GM19351 (cell line): ENCODE measurements around the gene RARA.
"Not testable (repeated sequence)": the region's sequence is repeated elsewhere in the genome, so short reads cannot be mapped to it uniquely, and the experiment has no call there.

Experiments
- ATAC-seq: cut with Tn5 transposase; IDR thresholded peaks from one replicate; pipeline ENCODE4 v1.9.1; 2021; ENCODE audit warnings: mild to moderate bottlenecking, moderate library complexity; ENCODE audit not compliant: unreplicated experiment

Gene RARA

GRCh38 chr17:40372644-40373043, 63.7 kb downstream of the RARA start:
- ATAC-seq, result not testable (repeated sequence)

DNA sequence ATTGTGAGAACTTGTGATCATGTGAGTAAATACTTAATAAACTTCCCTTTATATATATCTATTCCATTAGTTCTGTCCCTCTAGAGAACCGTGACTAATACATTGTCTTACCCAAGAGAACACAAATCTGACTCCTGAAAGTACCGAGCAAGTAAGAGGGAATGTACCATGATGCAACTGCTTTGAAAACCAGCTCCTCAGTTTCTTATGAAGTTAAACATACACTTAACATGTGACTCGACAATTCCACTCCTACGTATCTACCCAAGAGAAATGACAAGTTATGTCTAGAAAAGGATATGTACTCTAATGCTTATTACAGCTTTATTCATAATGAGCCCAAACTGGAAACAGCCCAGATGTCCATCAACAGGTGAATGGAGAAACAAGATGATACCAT, 64.3 kb downstream of the RARA start:
- ATAC-seq, result no peak

DNA sequence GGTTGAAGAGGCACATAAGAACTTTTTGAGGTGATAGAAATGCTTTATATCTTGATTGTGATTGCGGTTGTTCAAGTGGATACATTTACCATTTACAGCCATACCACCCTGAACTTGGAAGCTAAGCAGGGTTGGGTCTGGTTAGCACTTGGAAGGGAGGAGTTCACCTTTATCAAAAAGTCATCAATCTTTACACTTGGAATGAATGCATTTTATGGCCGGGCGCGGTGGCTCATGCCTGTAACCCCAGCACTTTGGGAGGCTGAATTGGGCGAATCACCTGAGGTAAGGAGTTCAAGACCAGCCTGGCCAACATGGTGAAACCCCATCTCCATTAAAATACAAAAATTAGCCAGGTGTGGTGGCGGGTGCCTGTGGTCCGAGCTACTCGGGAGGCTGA, 65.0 kb downstream of the RARA start:
- ATAC-seq, result no peak

DNA sequence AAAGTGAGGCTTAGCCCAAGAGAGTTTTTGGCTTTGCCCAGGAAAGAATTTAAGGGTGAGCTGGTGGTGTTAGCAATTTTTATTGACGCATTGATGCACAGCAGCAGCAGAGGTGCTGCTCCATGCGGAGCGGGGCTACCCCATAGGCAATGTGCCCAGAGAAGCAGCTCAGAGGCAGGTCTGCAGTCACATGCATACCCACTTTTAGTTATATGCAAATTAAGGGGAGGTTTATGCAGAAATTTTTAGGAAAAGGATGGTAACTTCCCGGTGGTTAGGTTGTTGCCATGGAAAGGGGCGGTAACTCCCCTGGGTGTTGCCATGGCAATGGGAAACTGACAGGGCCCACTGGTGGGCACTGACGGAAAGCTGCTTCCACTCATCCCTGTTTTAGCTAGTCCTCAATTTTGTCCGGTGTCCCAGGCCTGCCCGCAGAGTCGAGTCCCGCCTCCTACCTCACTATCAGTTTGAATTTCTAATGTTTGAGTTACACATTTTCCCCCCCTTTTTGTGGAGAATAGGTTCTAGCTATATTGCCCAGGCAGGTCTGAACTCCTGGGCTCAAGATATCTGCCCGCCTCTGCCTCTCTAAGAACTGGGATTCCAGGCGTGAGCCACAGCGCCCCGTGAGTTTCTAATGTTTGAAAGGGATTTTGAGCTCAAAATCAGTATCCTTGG, 66.0 kb downstream of the RARA start:
- no peak for ATAC-seq

GRCh38 chr17:40375786-40376185, 66.8 kb downstream of the RARA start:
- ATAC-seq, result not testable (repeated sequence)

DNA sequence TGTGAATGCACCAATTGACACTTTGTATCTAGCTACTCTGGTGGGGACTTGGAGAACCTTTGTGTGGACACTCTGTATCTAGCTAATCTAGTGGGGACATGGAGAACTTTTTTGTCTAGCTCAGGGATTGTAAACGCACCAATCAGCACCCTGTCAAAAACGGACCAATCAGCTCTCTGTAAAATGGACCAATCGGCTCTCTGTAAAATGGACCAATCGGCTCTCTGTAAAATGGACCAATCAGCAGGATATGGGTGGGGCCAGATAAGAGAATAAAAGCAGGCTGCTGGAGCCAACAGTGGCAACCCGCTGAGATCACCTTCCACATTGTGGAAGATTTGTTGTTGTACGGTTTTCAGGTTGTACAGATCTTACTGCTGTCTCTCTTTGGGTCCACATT, 67.6 kb downstream of the RARA start:
- ATAC-seq, result not testable (repeated sequence)

DNA sequence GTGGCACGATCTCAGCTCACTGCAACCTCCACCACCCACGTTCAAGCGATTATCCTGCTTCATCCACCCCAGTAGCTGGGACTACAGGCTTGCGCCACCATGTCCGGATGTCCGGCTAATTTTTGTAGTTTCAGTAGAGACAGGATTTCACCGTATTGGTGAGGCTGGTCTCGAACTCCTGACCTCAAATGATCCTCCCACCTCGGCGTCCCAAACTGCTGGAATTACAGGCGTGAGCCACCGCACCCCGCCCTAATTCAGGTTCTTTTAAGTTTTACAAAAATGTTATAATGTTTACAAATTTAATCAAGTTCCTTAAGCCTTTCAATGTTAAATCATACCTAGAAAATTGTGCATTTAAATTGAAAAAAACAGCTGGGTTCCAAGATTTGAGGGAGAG, 68.9 kb downstream of the RARA start:
- ATAC-seq, result no peak

DNA sequence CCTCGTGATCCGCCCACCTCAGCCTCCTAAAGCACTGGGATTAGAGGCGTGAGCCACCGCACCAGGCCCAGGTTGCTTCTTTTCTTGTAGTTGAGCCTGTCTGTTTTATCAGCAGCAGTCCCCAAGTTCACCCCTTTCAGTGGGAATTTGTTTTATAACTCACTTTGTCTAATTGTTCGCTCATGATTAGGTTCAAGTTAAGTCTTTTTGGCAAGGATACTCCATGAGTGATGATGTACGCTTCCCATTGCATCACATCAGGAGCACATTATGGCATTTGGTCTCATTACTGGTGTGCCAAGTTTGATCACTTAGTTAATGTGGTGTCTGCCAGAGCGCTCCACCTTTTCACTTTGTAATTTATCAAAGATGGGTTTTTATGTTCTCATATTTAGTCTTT, 70.0 kb downstream of the RARA start:
- no peak for ATAC-seq

- no peak for ATAC-seq
Observed at GRCh38 chr17:40382251-40382650, 73.3 kb downstream of the RARA start.

DNA sequence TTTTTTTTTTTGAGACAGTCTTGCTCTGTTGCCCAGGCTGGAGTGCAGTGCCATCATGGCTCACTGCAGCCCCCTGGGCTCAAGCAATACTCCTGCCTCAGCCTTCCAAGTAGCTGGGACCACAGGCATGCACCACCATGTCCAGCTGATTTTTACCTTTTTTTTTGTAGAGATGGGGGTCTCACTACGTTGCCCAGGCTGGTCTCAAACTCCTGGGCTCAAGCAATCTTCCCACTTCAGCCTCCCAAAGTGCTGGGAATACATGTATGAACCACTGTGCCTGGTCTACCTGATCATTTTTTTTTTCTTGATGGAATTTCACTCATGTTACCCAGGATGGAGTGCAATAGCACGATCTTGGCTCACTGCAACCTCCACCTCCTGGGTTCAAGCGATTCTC, 77.6 kb downstream of the RARA start:
- ATAC-seq, result not testable (repeated sequence)

DNA sequence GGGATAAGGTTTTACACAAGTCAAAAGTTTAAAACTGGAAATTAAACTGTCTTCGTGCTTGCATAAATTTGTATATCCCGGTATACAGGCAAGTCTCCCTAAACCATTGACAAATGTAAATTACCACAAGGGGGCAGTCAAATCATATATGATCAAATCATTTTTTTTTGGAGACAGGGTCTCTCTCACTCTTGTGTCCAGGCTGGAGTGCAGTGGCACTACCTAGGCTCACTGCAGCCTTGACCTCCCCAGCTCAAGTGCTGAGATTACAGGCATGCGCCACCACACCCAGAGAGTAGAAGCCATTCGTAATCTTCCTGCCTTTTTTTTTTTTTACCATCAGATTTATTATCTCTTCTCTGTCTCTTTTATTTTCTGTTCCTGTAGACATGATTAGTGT, 90.2 kb downstream of the RARA start:
- no peak for ATAC-seq

DNA sequence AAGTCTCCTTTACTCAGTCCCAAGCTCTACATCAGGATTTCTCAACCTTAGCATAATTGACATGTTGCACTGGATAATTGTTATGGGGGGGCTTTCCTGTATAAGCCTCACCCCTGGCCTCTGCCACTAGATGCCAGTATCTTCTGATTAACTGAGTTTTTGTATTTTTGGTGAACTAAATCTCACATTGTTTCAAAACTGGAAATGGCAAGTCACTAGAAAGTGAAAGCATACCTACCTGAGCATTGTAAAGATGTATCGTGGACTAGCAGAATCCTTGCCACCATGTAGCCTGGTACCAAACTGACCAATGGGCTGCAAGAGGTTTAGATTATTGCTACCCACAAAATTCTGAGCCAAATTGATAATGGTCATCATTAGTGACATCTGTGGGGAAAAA, 93.7 kb downstream of the RARA start:
- no peak for ATAC-seq

DNA sequence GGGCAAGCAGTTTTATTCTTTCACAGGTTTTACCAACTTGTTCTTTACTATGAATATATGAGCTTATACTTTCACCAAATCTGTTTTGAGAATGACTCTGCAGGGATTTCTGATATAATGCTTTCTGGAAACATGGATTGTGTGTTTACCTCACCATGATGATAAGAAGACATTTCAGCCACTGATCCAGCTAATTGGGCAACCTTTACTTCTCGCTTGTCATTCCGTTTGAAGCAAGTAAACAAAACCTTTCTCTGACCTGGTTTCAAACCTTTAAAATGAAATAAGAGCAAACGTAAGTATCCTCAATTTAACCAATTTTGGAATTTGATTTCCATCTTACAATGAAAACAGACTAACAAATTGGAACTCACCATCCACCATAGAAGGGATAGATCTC, 95.0 kb downstream of the RARA start:
- ATAC-seq, result no peak
